ENCODE results near the gene LPP.

DNA sequence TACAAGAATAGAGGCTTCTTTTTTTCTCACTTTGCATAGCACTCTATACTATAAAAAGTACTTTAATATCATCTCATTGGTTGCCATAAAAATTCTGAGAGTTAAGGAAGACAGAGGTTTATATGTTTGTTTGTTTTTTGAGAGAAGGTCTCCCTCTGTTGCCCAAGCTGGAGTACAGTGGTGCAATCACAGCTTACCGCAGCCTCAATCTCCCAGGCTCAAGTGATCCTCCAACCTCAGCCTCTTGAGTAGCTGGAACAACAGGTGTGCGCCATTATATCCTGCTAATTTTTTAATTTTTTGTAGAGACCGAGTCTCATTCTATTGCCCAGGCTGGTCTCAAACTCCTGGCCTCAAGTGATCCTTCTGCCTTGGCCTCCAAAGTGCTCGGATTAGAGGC lies 250.2 kb downstream of the LPP start:
- TF ChIP-seq TAF1 (IDR thresholded peaks at IDR 0.05; ENCODE audit: low read depth, low read length) (no peak), POLR2A (IDR thresholded peaks at IDR 0.05; ENCODE audit: low read depth, low read length) (no peak), POLR2AphosphoS5 (IDR thresholded peaks at IDR 0.05; ENCODE audit: low read depth, low read length) (no peak), SPI1 (IDR thresholded peaks at IDR 0.05; ENCODE audit: low read depth, low read length) (no peak), PAX5 (IDR thresholded peaks at IDR 0.05; ENCODE audit: insufficient read depth, low read length, severe bottlenecking) (no peak)

Measured in GM12891 (cell line).